Panc1 (cell line): ENCODE results near the gene DCTD. TPM values are rescaled to one million over a fixed set of nuclear protein-coding genes. Genes with fewer than 3 reads are reported as not detected.

ENCODE experiments used
- ATAC-seq: fragments of 200-7000 bp; cut with Tn5 transposase; 2 replicates; pipeline ENCODE4 v1.9.1; 2020; ENCODE audit warnings: mild to moderate bottlenecking, moderate library complexity
- BruUV-seq: library from RNA; stranded (reverse); fragments of 400-500 nt; replicated peaks from 2 replicates; lab custom pipeline; 2021; lab: Mats Ljungman, UMichigan
- CTCF ChIA-PET: fragments of 300-600 bp; sonication (Branson Sonifier 250); formaldehyde crosslinking; loops from one replicate; lab custom pipeline; 2022; ENCODE audit warnings: antibody characterized with exemption; lab: Charles Lee
- POLR2A ChIA-PET: fragments of 300-600 bp; sonication (Branson Sonifier 250); formaldehyde crosslinking; loops from one replicate; lab custom pipeline; 2022; ENCODE audit warnings: antibody characterized with exemption; lab: Charles Lee
- DNase-seq: peaks from one replicate; pipeline ENCODE4 v3.0.0-alpha.2; 2010; ENCODE audit warnings: low read depth, low spot score
- H3K27ac ChIP-seq: 2 replicates; pipeline ENCODE4 v1.5.1; 2011; ENCODE audit warnings: mild to moderate bottlenecking, low read length, inconsistent platforms
- H3K27me3 ChIP-seq: fragments of 200-500 bp; sonication (Bioruptor generic); 2 replicates; pipeline ENCODE4 v1.6.0; 2014; ENCODE audit warnings: low read length, inconsistent platforms; ENCODE audit not compliant: control insufficient read depth, insufficient read depth
- H3K36me3 ChIP-seq: fragments of 200-500 bp; sonication (Bioruptor generic); 2 replicates; pipeline ENCODE4 v1.5.1; 2014; ENCODE audit warnings: inconsistent platforms, mild to moderate bottlenecking, low read length, moderate library complexity; ENCODE audit not compliant: control insufficient read depth, insufficient read depth
- H3K4me1 ChIP-seq: 2 replicates; pipeline ENCODE4 v1.5.1; 2011; ENCODE audit warnings: inconsistent platforms, mild to moderate bottlenecking, low read length, moderate library complexity; ENCODE audit not compliant: control insufficient read depth, insufficient read depth
- H3K4me3 ChIP-seq, 2 experiments: 2 replicates each; pipeline ENCODE4 v1.5.1; 2011 to 2012; ENCODE audit warnings: low read depth in 2 of 2, low read length in 2 of 2, mild to moderate bottlenecking in 2 of 2, inconsistent platforms in 1 of 2, moderate library complexity in 1 of 2
- H3K9me3 ChIP-seq: fragments of 200-500 bp; sonication (Bioruptor generic); 2 replicates; pipeline ENCODE4 v1.5.1; 2014; ENCODE audit warnings: low read depth, mild to moderate bottlenecking, inconsistent platforms, low read length, moderate library complexity; ENCODE audit not compliant: control insufficient read depth, insufficient read depth
- POLR2AphosphoS5 ChIP-seq: IDR thresholded peaks from 2 replicates; pipeline ENCODE4 v1.6.1; 2012; ENCODE audit warnings: mild to moderate bottlenecking, low read depth, low read length, moderate library complexity
- SIN3A ChIP-seq: IDR thresholded peaks from 2 replicates; pipeline ENCODE4 v1.6.1; 2012; ENCODE audit warnings: low read depth, mild to moderate bottlenecking, low read length, moderate library complexity, borderline replicate concordance; ENCODE audit not compliant: insufficient read depth
- TCF7L2 ChIP-seq: IDR thresholded peaks from 2 replicates; pipeline ENCODE4 v1.6.1; 2011; ENCODE audit warnings: mild to moderate bottlenecking, low read depth, low read length, inconsistent platforms
- in situ Hi-C: cut with HindIII; loops from 2 replicates; pipeline ENCODE4 v1.10.0; 2016; ENCODE audit warnings: low sequenced_read_pairs, low pct_unique_long_range_greater_than_20kb
- intact Hi-C: fragments of 100-400 bp; cut with micrococcal nuclease; formaldehyde crosslinking; loops from one replicate; pipeline ENCODE4 v1.10.0; 2022; ENCODE audit not compliant: unreplicated experiment
- total RNA-seq: library from RNA; stranded (reverse); gene quantifications from one replicate; pipeline ENCODE4 v1.2.1, GENCODE V29; 2021; ENCODE audit not compliant: unreplicated experiment
- TF ChIP-seq, protein P1 (sequence below): fragments of 450-650 bp; IDR thresholded peaks from 2 replicates; pipeline ENCODE4 v1.5.1; 2017; ENCODE audit warnings: mild to moderate bottlenecking
- TF ChIP-seq, protein P2 (sequence below), 2 experiments: IDR thresholded peaks; 2 replicates each; pipeline ENCODE4 v1.6.1; 2011 to 2012; ENCODE audit warnings: low read depth in 2 of 2, control low read depth in 1 of 2, low read length in 1 of 2, mild to moderate bottlenecking in 1 of 2, moderate library complexity in 1 of 2; ENCODE audit not compliant: insufficient read depth in 1 of 2

The DCTD gene
- total RNA-seq, 1 experiment from 2014 or later = 77.0 TPM

DNA sequence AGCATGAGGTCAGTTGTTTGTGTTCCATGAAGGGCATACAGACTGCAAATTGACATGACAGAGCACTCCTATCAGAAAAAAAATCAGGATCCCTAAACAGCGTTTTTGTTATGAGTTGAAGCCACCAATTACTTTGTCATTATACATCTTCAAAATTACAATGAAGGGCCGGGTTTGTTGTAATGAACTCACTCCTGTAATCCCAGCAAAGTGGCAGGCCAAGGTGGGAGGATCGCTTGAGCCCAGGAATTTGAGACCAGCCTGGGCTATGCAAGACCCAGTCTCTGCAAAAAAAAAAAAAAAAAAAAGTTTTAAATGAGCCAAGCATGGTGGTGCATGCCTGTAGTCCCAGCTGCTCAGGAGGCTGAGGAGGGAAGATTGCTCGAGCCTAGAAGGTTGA is 3.5 kb upstream of the DCTD start:
- Histone ChIP-seq H3K4me1 (no peaks in the 10 kb centered on the region; the same call in 1 of the 2 replicates), H3K36me3 (no peaks in the 10 kb centered on the region), H3K27ac (no peak overlapping the region), H3K27me3 (no peaks in the 10 kb centered on the region), H3K4me3 (no peak overlapping the region), H3K9me3 (no peaks in the 10 kb centered on the region)
- DNase-seq = no peak
- in situ Hi-C loops (no loop called here), intact Hi-C loops (loop anchor here (10.0 kb wide), 1 partner anchor 446 kb away; no protein-coding TSS in a partner anchor)
- ChIA-PET POLR2A (no interaction called here), CTCF (no interaction called here)
- no peak for ATAC-seq
- no TSS peak for BruUV-seq
- TF ChIP-seq, protein P1, sequence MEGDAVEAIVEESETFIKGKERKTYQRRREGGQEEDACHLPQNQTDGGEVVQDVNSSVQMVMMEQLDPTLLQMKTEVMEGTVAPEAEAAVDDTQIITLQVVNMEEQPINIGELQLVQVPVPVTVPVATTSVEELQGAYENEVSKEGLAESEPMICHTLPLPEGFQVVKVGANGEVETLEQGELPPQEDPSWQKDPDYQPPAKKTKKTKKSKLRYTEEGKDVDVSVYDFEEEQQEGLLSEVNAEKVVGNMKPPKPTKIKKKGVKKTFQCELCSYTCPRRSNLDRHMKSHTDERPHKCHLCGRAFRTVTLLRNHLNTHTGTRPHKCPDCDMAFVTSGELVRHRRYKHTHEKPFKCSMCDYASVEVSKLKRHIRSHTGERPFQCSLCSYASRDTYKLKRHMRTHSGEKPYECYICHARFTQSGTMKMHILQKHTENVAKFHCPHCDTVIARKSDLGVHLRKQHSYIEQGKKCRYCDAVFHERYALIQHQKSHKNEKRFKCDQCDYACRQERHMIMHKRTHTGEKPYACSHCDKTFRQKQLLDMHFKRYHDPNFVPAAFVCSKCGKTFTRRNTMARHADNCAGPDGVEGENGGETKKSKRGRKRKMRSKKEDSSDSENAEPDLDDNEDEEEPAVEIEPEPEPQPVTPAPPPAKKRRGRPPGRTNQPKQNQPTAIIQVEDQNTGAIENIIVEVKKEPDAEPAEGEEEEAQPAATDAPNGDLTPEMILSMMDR = no peak
- TF ChIP-seq, protein P2, sequence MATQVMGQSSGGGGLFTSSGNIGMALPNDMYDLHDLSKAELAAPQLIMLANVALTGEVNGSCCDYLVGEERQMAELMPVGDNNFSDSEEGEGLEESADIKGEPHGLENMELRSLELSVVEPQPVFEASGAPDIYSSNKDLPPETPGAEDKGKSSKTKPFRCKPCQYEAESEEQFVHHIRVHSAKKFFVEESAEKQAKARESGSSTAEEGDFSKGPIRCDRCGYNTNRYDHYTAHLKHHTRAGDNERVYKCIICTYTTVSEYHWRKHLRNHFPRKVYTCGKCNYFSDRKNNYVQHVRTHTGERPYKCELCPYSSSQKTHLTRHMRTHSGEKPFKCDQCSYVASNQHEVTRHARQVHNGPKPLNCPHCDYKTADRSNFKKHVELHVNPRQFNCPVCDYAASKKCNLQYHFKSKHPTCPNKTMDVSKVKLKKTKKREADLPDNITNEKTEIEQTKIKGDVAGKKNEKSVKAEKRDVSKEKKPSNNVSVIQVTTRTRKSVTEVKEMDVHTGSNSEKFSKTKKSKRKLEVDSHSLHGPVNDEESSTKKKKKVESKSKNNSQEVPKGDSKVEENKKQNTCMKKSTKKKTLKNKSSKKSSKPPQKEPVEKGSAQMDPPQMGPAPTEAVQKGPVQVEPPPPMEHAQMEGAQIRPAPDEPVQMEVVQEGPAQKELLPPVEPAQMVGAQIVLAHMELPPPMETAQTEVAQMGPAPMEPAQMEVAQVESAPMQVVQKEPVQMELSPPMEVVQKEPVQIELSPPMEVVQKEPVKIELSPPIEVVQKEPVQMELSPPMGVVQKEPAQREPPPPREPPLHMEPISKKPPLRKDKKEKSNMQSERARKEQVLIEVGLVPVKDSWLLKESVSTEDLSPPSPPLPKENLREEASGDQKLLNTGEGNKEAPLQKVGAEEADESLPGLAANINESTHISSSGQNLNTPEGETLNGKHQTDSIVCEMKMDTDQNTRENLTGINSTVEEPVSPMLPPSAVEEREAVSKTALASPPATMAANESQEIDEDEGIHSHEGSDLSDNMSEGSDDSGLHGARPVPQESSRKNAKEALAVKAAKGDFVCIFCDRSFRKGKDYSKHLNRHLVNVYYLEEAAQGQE (IDR thresholded peaks at IDR 0.05; ENCODE audit: insufficient read depth in 1 of 2, low read depth in 2 of 2, low read length in 1 of 2) = no peak
- TF ChIP-seq TCF7L2 (no peak), SIN3A (no peak), POLR2AphosphoS5 (no peak)

DNA sequence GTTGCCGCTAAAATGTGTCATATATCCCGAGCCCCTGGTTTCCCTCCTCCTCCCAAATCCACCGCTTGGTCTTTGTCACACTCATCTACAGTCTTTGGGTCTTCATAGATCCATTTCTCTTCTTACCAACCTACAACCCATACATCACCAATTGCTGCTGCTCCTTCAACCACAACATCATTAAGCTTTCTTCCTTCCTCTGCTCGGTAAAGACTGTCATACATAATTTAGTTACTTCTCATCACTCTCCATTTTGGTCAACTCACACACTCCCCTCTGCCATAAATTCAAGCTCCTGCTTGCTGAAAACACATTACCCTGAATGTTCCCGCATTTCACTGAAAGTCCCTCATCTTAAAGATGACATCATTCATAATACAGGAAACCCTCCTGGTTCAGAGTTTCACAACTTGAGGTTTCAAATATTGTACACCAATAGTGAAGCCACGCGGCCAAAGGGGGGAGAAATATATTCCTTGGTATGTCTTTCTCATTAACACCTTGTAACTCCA is 1.7 kb upstream of the DCTD start:
- intact Hi-C loops = no loop called here
- no peak for DNase-seq
- POLR2A ChIA-PET = no interaction called here

More for the DNA sequence above, 1.7 kb upstream of the DCTD start:
- no peak for ATAC-seq
- TF ChIP-seq TCF7L2 = no peak
- no peak for TF ChIP-seq SIN3A
- TF ChIP-seq, protein P2 (IDR thresholded peaks at IDR 0.05; ENCODE audit: insufficient read depth in 1 of 2, low read depth in 2 of 2, low read length in 1 of 2) = no peak
- Histone ChIP-seq H3K9me3 (no peaks in the 10 kb centered on the region), H3K27ac (no peak overlapping the region), H3K36me3 (no peaks in the 10 kb centered on the region), H3K27me3 (no peaks in the 10 kb centered on the region), H3K4me1 (no peaks in the 10 kb centered on the region; the same call in 1 of the 2 replicates), H3K4me3 (no peak overlapping the region)
- in situ Hi-C loops = no loop called here
- CTCF ChIA-PET = no interaction called here
- BruUV-seq = no TSS peak
